Non-pigmented ciliary epithelial cell (primary cell): ENCODE results near the gene AGAP1.

ENCODE experiments used
- DNase-seq: peaks from one replicate; pipeline ENCODE4 v3.0.0-alpha.2; 2010; ENCODE audit warnings: low read depth

Gene AGAP1

GRCh38 chr2:235848946-235849345, 355.1 kb downstream of the AGAP1 start:
- no peak for DNase-seq

- DNase-seq: no peak
These were observed 355.6 kb downstream of the AGAP1 start for GRCh38 chr2:235849489-235849888.

- DNase-seq: no peak
These were observed 356.4 kb downstream of the AGAP1 start for GRCh38 chr2:235850289-235850688.

- no peak for DNase-seq
These were observed 357.1 kb downstream of the AGAP1 start for GRCh38 chr2:235850771-235851551.

- no peak for DNase-seq
These were observed 358.1 kb downstream of the AGAP1 start for GRCh38 chr2:235851828-235852525.

- no peak for DNase-seq
These were observed 358.7 kb downstream of the AGAP1 start for GRCh38 chr2:235852526-235852920.

GRCh38 chr2:235854276-235854675, 360.4 kb downstream of the AGAP1 start:
- no peak for DNase-seq

GRCh38 chr2:235855011-235855410, 361.2 kb downstream of the AGAP1 start:
- DNase-seq: no peak

GRCh38 chr2:235856151-235856854, 362.5 kb downstream of the AGAP1 start:
- no peak for DNase-seq

- no peak for DNase-seq
These were observed 363.8 kb downstream of the AGAP1 start for GRCh38 chr2:235857598-235857997.

GRCh38 chr2:235858881-235859280, 365.0 kb downstream of the AGAP1 start:
- no peak for DNase-seq

GRCh38 chr2:235859651-235860050, 365.8 kb downstream of the AGAP1 start:
- DNase-seq: no peak

GRCh38 chr2:235860111-235860510, 366.3 kb downstream of the AGAP1 start:
- no peak for DNase-seq

GRCh38 chr2:235860871-235861270, 367.0 kb downstream of the AGAP1 start:
- DNase-seq: no peak

GRCh38 chr2:235861383-235861782, 367.5 kb downstream of the AGAP1 start:
- DNase-seq: no peak

GRCh38 chr2:235863414-235863813, 369.6 kb downstream of the AGAP1 start:
- no peak for DNase-seq

- DNase-seq: no peak
These were observed 370.5 kb downstream of the AGAP1 start for GRCh38 chr2:235864302-235864701.

GRCh38 chr2:235864733-235865515, 371.1 kb downstream of the AGAP1 start:
- no peak for DNase-seq

- DNase-seq: no peak
These were observed 372.5 kb downstream of the AGAP1 start for GRCh38 chr2:235866373-235866772.

GRCh38 chr2:235868224-235868623, 374.4 kb downstream of the AGAP1 start:
- no peak for DNase-seq

- DNase-seq: no peak
These were observed 374.8 kb downstream of the AGAP1 start for GRCh38 chr2:235868645-235869044.

GRCh38 chr2:235870515-235870914, 376.7 kb downstream of the AGAP1 start:
- no peak for DNase-seq
